ENCODE data around the gene TRIM14.

Gene TRIM14

DNA sequence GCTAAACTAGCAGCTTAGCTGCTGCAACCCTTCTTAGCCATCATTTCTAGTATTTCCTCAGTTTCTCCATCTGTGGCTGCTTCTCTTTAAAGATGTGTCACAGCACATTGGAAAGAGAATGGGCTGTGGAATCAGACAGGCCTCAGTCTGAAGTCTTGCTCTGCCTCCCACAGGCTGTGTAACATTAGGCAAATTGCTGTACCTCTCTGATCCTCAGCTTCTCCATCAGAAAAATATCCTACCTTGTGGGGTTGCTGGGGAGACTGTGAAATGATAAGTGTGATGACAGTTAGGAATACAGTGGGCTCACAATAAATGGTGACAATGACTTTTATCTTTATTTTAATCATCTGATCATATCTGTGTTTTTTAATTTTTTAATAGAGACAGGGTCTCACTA lies 17.5 kb upstream of the TRIM14 start:
- TF ChIP-seq GLIS3 (CRISPR knock-in tag; IDR thresholded peaks at IDR 0.05) (no peak), PATZ1 (CRISPR knock-in tag; IDR thresholded peaks at IDR 0.05; ENCODE audit: borderline replicate concordance) (no peak), ZC3H10 (CRISPR knock-in tag; IDR thresholded peaks at IDR 0.05) (no peak), ZNF565 (CRISPR knock-in tag; conservative IDR thresholded peaks at IDR 0.05; ENCODE audit: low read depth) (no peak), TCF4 (CRISPR knock-in tag; IDR thresholded peaks at IDR 0.05; ENCODE audit: borderline replicate concordance) (no peak), SNAI2 (CRISPR knock-in tag; IDR thresholded peaks at IDR 0.05) (no peak), ZFP3 (CRISPR knock-in tag; IDR thresholded peaks at IDR 0.05) (no peak), ZFP30 (CRISPR knock-in tag; IDR thresholded peaks at IDR 0.05) (no peak), TSHZ2 (CRISPR knock-in tag; IDR thresholded peaks at IDR 0.05) (no peak), ZNF8 (CRISPR knock-in tag; IDR thresholded peaks at IDR 0.05) (no peak), ESRRG (CRISPR knock-in tag; IDR thresholded peaks at IDR 0.05) (no peak), PPARA (CRISPR knock-in tag; IDR thresholded peaks at IDR 0.05; ENCODE audit: borderline replicate concordance) (no peak), CSDC2 (CRISPR knock-in tag; IDR thresholded peaks at IDR 0.05) (no peak), TOX (CRISPR knock-in tag; IDR thresholded peaks at IDR 0.05; ENCODE audit: borderline replicate concordance) (no peak), CREB5 (CRISPR knock-in tag; IDR thresholded peaks at IDR 0.05; ENCODE audit: low read depth) (no peak), ARNTL (CRISPR knock-in tag; IDR thresholded peaks at IDR 0.05; ENCODE audit: borderline replicate concordance, low read depth) (no peak), OSR1 (CRISPR knock-in tag; IDR thresholded peaks at IDR 0.05) (no peak), ISL1 (CRISPR knock-in tag; IDR thresholded peaks at IDR 0.05) (no peak), CSRNP3 (CRISPR knock-in tag; IDR thresholded peaks at IDR 0.05) (no peak), RARB (CRISPR knock-in tag; IDR thresholded peaks at IDR 0.05) (no peak)
- no peak for ATAC-seq

DNA sequence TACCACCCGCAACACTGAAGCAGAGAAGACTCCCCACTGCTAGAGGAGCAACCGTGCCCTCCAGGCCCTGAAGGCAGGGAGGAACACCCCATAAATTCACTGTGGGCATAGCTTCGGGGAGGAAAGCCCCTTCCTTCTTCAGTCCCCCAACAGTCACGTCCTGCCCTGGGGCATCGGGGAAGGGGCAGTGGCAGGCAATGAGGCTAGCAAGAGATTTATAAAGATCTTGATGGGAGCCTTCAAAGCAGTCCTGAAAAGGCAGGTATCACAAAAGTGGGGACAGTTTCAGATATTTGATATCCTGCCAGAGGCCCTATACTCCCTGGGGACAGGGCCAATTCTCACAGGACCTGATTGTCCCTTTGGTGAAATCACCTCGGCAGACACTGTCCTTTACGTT lies 16.9 kb upstream of the TRIM14 start:
- no peak for ATAC-seq
- TF ChIP-seq ZNF8 (CRISPR knock-in tag; IDR thresholded peaks at IDR 0.05), result no peak
- no peak for TF ChIP-seq SNAI2 (CRISPR knock-in tag; IDR thresholded peaks at IDR 0.05)
- TF ChIP-seq, protein P1, sequence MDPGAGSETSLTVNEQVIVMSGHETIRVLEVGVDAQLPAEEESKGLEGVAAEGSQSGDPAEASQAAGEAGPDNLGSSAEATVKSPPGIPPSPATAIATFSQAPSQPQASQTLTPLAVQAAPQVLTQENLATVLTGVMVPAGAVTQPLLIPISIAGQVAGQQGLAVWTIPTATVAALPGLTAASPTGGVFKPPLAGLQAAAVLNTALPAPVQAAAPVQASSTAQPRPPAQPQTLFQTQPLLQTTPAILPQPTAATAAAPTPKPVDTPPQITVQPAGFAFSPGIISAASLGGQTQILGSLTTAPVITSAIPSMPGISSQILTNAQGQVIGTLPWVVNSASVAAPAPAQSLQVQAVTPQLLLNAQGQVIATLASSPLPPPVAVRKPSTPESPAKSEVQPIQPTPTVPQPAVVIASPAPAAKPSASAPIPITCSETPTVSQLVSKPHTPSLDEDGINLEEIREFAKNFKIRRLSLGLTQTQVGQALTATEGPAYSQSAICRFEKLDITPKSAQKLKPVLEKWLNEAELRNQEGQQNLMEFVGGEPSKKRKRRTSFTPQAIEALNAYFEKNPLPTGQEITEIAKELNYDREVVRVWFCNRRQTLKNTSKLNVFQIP (CRISPR knock-in tag; IDR thresholded peaks at IDR 0.05; ENCODE audit: borderline replicate concordance, low read depth), result no peak
- no peak for TF ChIP-seq TSHZ2 (CRISPR knock-in tag; IDR thresholded peaks at IDR 0.05)
- no peak for TF ChIP-seq CSRNP3 (CRISPR knock-in tag; IDR thresholded peaks at IDR 0.05)
- no peak for TF ChIP-seq TOX (CRISPR knock-in tag; IDR thresholded peaks at IDR 0.05; ENCODE audit: borderline replicate concordance)
- TF ChIP-seq ZFP3 (CRISPR knock-in tag; IDR thresholded peaks at IDR 0.05), result no peak
- TF ChIP-seq ISL1 (CRISPR knock-in tag; IDR thresholded peaks at IDR 0.05), result no peak
- TF ChIP-seq OSR1 (CRISPR knock-in tag; IDR thresholded peaks at IDR 0.05), result no peak
- no peak for TF ChIP-seq ZNF565 (CRISPR knock-in tag; conservative IDR thresholded peaks at IDR 0.05; ENCODE audit: low read depth)
- no peak for TF ChIP-seq ESRRG (CRISPR knock-in tag; IDR thresholded peaks at IDR 0.05)
- TF ChIP-seq TCF4 (CRISPR knock-in tag; IDR thresholded peaks at IDR 0.05; ENCODE audit: borderline replicate concordance), result no peak
- TF ChIP-seq GLIS3 (CRISPR knock-in tag; IDR thresholded peaks at IDR 0.05), result no peak
- TF ChIP-seq RARB (CRISPR knock-in tag; IDR thresholded peaks at IDR 0.05), result no peak
- TF ChIP-seq ZNF70 (CRISPR knock-in tag; IDR thresholded peaks at IDR 0.05), result no peak
- no peak for TF ChIP-seq BACH2 (CRISPR knock-in tag; IDR thresholded peaks at IDR 0.05; ENCODE audit: borderline replicate concordance)
